Embryonic facial prominence (tissue), 1 donor: ENCODE results near the gene FLOT2.
A peak's percentile ranks its signal among the peaks of the same experiment; 100 is the strongest.
"Not testable (repeated sequence)": the region's sequence is repeated elsewhere in the genome, so short reads cannot be mapped to it uniquely, and the experiment has no call there.

Experiments
- DNase-seq: peaks from one replicate; pipeline ENCODE4 v3.0.0-alpha.2; 2016; ENCODE audit errors: extremely low spot score

The FLOT2 gene

GRCh38 chr17:28916302-28916934 lies 18.9 kb upstream of the FLOT2 start:
- no peak for DNase-seq

- no peak for DNase-seq
These were observed 15.4 kb upstream of the FLOT2 start for GRCh38 chr17:28912938-28913333.

DNA sequence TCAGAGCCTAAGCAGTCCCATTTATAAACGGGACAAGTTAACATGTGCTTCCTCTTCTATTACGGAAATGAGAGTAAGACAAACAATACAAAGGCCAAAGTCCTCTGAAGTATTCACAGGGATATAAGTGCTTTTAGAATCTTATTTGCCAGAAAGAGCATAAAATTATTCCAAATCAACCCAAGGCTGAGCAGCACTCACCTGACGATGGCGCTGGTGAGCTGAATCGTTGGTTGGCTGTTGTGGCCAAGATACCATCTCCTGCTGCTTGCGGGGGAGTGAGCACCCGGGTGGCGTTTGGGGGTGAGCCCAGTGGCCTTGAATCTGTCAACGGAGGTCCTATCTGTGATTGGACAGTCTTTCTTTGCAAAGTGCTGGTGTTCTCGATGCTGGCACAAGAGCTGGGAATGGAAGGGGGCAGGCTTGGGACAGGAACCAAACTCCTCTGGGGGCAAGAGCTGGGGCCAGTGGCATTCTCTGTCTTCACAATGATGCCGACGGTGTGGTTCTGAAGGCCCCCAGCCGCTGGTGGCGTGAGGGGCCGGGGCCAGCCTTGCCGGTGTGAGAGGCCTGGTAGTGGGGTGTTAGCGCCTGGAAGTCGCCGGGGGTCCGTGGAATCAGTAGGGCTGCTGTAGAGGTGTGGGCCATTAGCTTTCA lies 14.9 kb upstream of the FLOT2 start:
- DNase-seq, result no peak

- no peak for DNase-seq
These were observed 14.0 kb upstream of the FLOT2 start for GRCh38 chr17:28911411-28912045.

- no peak for DNase-seq
These were observed 13.0 kb upstream of the FLOT2 start for GRCh38 chr17:28910534-28910933.

GRCh38 chr17:28908640-28909167 lies 11.2 kb upstream of the FLOT2 start:
- no peak for DNase-seq

- DNase-seq, result no peak
These were observed 10.4 kb upstream of the FLOT2 start for GRCh38 chr17:28907709-28908475.

- DNase-seq, result no peak
These were observed 9.3 kb upstream of the FLOT2 start for GRCh38 chr17:28906706-28907438.

GRCh38 chr17:28906276-28906675 lies 8.7 kb upstream of the FLOT2 start:
- DNase-seq, result no peak

DNA sequence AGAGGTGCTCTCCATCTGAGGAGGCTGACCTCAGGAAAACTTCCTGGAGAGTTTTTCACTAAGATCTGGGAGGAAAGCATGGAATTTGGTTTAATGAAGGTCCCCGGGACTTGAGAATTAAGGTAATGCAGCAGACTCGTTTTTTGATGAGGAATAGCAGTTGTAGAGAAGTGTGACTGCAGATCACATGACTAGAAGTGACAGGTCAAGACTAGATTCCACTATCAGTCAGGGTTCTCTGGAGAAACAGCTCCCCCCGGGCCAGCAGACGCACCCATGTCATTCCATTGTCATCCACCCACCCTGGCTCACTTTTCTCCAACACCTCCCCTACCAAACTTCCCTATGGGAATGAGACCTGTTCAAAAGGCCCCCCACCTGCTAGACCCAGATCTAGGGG lies 7.3 kb upstream of the FLOT2 start:
- DNase-seq, result no peak

DNA sequence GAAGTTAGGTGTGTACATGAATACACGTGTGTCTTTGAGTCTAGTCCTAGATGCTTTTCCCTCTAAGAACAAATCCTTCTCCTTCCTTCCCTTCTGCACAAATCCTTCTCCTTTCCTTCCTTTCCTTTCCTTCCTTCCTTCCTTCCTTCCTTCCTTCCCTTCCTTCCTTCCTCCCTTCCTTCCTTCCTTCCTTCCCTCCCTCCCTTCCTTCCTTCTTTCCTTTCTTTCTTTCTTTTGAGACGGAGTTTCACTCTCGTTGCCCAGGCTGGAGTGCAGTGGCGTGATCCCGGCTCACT lies 6.0 kb upstream of the FLOT2 start:
- DNase-seq, result not testable (repeated sequence)

GRCh38 chr17:28902819-28903545 lies 5.4 kb upstream of the FLOT2 start, which contains the start of gene DHRS13:
DHRS13 (minus strand) TSS chr17:28903079; CDS start chr17:28902944, 135 bp downstream.
- peak; percentile 83 for DNase-seq

- DNase-seq, result no peak
These were observed 4.6 kb upstream of the FLOT2 start for GRCh38 chr17:28901866-28902818.

DNA sequence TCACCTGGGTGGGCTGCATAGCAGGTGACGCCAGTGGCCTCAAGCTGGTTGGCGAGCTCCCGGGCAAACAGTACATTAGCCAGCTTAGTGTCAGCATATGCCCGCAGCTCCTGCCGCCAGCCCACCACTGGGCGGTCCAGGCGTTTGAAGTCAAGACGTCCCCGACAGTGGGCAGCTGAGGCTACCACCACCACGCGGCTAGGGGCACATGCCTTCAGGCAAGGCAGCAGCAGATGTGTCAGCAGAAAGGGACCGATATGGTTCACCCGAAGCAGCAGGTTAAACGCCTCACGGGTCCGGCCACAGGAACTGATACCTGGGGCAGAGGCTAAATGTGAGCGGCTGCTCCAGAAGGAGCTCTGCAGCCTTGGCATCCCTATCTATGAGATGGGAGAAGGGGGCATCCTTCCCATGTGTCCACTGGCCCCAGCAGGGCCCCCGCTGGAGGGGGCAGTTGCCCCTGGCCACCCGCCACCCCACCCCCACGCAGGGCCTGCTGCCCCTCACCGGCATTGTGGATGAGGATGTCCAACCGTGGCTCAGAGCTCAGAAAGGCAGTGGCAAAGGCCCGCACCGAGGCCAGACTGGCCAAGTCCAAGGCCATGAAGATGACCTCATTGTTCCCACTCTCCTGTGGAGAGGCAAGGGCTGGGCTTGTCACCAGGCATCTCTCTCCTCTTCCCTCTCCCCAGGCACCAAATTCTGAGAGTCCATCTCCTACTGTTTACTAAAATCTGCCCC lies 3.6 kb upstream of the FLOT2 start:
- no peak for DNase-seq

DNA sequence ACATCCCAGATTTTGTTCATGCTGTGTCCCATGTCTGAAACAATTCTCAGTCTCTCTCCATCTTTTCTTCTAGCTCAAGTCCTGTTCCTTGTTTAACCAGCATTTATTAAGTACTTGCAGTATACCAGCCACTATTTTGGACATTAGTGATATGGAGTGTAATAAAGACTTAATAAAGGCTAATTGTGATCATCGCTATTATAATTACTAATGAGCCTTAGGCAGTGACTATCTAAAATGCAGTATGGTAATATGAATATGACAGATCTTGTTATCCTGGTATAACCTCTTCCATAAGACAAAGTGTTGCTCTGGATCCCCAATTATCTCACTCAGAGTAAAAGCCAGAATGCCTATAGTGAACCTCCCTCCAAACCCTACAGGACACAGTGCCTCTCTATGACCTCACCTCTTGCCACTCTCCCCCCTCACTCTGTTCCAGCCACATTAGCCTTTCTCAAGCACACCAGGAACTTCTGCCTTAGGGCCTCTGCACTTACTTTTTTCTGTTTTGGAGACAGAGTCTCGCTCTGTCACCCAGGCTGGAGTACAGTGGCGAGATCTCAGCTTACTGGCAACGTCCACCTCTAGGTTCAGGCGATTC lies 1.8 kb upstream of the FLOT2 start:
- no peak for DNase-seq

- DNase-seq, result no peak
These were observed 1.0 kb upstream of the FLOT2 start for GRCh38 chr17:28898527-28898955.

DNA sequence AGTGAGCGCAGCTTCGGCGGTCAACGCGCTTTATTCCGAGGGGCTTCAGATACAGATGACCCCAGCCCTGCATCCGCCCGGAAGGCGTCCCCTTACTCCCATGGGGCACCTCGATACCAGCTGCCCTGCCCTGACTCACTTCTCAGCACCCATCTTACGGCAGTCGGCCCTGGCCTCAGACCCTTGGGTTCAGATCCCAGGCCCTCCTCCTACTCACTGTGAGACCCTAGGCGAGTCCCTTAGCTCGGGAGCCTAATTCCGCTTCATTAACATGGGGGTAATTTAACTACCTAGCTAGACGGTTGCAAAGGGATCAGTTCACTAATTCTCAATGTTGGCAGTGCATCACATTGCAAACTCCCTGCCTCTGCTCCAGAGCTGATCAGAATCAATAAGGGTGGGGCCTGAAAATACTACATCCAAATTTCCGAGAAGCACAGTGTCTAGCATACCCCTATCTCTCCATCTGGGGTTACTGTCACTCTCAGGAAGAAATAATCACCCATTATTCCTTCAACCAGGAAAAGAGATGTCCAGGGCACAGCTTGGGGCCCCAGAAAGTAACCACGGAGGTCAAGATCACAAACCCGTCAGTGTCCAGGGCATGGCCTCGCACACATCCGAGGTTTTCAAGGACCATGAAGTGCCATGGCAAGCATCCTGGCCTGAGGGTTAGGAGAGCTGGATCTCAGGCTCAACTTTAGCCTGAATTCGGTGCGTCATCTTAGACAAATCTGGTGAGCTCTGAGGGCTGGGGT lies 415 bp upstream of the FLOT2 start:
- DNase-seq, result no peak

DNA sequence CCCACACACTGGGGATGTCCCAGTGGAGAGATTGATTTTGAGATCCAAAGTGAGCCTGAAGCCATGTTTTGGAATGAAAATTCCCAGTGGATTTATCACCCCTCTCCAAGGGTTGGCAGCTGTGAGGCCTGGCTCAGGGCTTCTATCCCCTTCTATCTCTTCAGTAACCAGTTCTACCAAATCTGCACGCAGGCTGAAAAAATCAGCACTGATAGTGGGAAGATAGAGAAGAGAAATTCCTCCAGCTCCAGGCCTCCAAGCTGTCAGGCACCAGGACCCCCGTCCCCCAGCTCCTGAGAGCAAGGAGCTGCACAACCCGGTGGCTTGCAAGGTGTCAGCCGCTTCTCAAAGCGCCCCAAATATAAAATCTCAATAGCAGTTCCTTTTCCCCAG lies 1.0 kb downstream of the FLOT2 start:
- DNase-seq, result no peak
